Measurements from ENCODE around the gene MYH10. TPM values are rescaled to one million over a fixed set of nuclear protein-coding genes. Genes with fewer than 3 reads are reported as not detected.

The MYH10 gene
- total and polyA plus RNA-seq, 4 donors, result 9.1 to 79.1 (median 25.9) TPM

GRCh38 chr17:8608001-8608400 lies 22.5 kb downstream of the MYH10 start:
- Histone ChIP-seq H3K27ac (ENCODE audit: low read depth in 1 of 2, low read length in 2 of 2) (no peak overlapping the region), H3K9ac (ENCODE audit: low read depth in 1 of 2, low read length in 2 of 2) (no peak overlapping the region), H3K27me3 (ENCODE audit: control insufficient read depth in 4 of 4, insufficient read depth in 4 of 4, low read length in 3 of 4) (no peaks in the 10 kb centered on the region), H3K4me1 (ENCODE audit: control insufficient read depth in 4 of 4, insufficient read depth in 4 of 4, low read length in 3 of 4) (peaks cover 0 to 21% (median 14%) of the 10 kb centered on the region in 4 donors), H3K36me3 (ENCODE audit: control insufficient read depth in 4 of 4, insufficient read depth in 3 of 4, low read depth in 1 of 4, low read length in 3 of 4) (no peaks in the 10 kb centered on the region), H3K4me3 (ENCODE audit: low read depth in 1 of 3, low read length in 3 of 3) (no peak overlapping the region), H3K9me3 (ENCODE audit: control insufficient read depth in 4 of 4, low read length in 3 of 4) (no peaks in the 10 kb centered on the region)
- DNase-seq (ENCODE audit: low spot score), result no peak
- TF ChIP-seq FOXA2 (IDR thresholded peaks at IDR 0.05) (no peak), CTCF (IDR thresholded peaks at IDR 0.05; ENCODE audit: low read depth, low read length, missing input control) (no peak), TAF1 (conservative IDR thresholded peaks at IDR 0.05) (no peak), NR2F2 (IDR thresholded peaks at IDR 0.05) (peak; percentile 12), FOXA1 (IDR thresholded peaks at IDR 0.05) (no peak), RXRA (IDR thresholded peaks at IDR 0.05) (no peak), RAD21 (IDR thresholded peaks at IDR 0.05) (no peak)
- WGBS, result 79% methylated on average over 8 of the region's 8 CpGs

- Histone ChIP-seq H3K9me3 (ENCODE audit: control insufficient read depth in 4 of 4, low read length in 3 of 4) (no peaks in the 10 kb centered on the region), H3K27ac (ENCODE audit: low read depth in 1 of 2, low read length in 2 of 2) (no peak overlapping the region), H3K9ac (ENCODE audit: low read depth in 1 of 2, low read length in 2 of 2) (no peak overlapping the region), H3K27me3 (ENCODE audit: control insufficient read depth in 4 of 4, insufficient read depth in 4 of 4, low read length in 3 of 4) (no peaks in the 10 kb centered on the region), H3K36me3 (ENCODE audit: control insufficient read depth in 4 of 4, insufficient read depth in 3 of 4, low read depth in 1 of 4, low read length in 3 of 4) (no peaks in the 10 kb centered on the region), H3K4me1 (ENCODE audit: control insufficient read depth in 4 of 4, insufficient read depth in 4 of 4, low read length in 3 of 4) (peaks cover 0 to 18% (median 12%) of the 10 kb centered on the region in 4 donors), H3K4me3 (ENCODE audit: low read depth in 1 of 3, low read length in 3 of 3) (no peak overlapping the region)
- DNase-seq (ENCODE audit: low spot score), result no peak
- WGBS, result 26% methylated on average over 3 of the region's 3 CpGs
- TF ChIP-seq CTCF (IDR thresholded peaks at IDR 0.05; ENCODE audit: low read depth, low read length, missing input control), result no peak
- TF ChIP-seq NR2F2 (IDR thresholded peaks at IDR 0.05), result peak; percentile 9
- no peak for TF ChIP-seq YY1 (IDR thresholded peaks at IDR 0.05)
- peak in 1 of 2 donors; percentile 14 for TF ChIP-seq HNF4A (conservative IDR thresholded peaks at IDR 0.05)
Measured at GRCh38 chr17:8606401-8606800, 24.1 kb downstream of the MYH10 start.

DNA sequence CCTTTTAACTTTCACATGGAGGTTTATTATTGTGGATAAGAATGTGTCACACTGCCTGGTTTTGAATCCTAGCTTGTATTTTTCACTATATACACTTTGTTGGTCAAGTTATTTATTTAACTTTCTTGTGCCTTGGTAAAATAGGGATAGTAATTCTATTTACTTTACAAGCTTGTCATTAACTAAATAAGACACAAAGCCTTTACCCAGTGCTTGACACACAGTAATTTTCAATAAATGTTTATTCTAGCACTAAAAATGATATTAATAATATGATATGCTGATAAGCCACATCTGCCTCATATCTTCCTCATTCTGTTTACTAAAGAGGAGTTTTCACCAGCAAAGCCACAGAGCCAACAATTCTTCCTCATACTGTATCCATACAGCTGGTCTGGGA lies 27.8 kb downstream of the MYH10 start:
- DNase-seq (ENCODE audit: low spot score), result no peak
- no peak for TF ChIP-seq SP1 (IDR thresholded peaks at IDR 0.05)
- TF ChIP-seq REST (IDR thresholded peaks at IDR 0.05), result no peak
- TF ChIP-seq JUND (IDR thresholded peaks at IDR 0.05), result no peak
- no peak for TF ChIP-seq RXRA (IDR thresholded peaks at IDR 0.05)
- no peak for TF ChIP-seq GABPA (IDR thresholded peaks at IDR 0.05 in 1 of 2, conservative IDR thresholded peaks at IDR 0.05 in 1 of 2)
- TF ChIP-seq, protein P1, sequence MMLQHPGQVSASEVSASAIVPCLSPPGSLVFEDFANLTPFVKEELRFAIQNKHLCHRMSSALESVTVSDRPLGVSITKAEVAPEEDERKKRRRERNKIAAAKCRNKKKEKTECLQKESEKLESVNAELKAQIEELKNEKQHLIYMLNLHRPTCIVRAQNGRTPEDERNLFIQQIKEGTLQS (IDR thresholded peaks at IDR 0.05), result no peak
- TF ChIP-seq FOXA2 (IDR thresholded peaks at IDR 0.05), result no peak
- TF ChIP-seq TAF1 (conservative IDR thresholded peaks at IDR 0.05), result no peak
- TF ChIP-seq CTCF (IDR thresholded peaks at IDR 0.05; ENCODE audit: low read depth, low read length, missing input control), result no peak
- no peak for TF ChIP-seq NR2F2 (IDR thresholded peaks at IDR 0.05)
- TF ChIP-seq, protein P2, sequence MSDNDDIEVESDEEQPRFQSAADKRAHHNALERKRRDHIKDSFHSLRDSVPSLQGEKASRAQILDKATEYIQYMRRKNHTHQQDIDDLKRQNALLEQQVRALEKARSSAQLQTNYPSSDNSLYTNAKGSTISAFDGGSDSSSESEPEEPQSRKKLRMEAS (IDR thresholded peaks at IDR 0.05), result no peak
- TF ChIP-seq FOXA1 (IDR thresholded peaks at IDR 0.05), result no peak
- Histone ChIP-seq H3K9me3 (ENCODE audit: control insufficient read depth in 4 of 4, low read length in 3 of 4) (no peaks in the 10 kb centered on the region), H3K9ac (ENCODE audit: low read depth in 1 of 2, low read length in 2 of 2) (no peak overlapping the region), H3K36me3 (ENCODE audit: control insufficient read depth in 4 of 4, insufficient read depth in 3 of 4, low read depth in 1 of 4, low read length in 3 of 4) (peaks cover 0 to 2% (median 0%) of the 10 kb centered on the region in 4 donors), H3K4me1 (ENCODE audit: control insufficient read depth in 4 of 4, insufficient read depth in 4 of 4, low read length in 3 of 4) (peaks cover 0 to 9% (median 4%) of the 10 kb centered on the region in 4 donors), H3K27ac (ENCODE audit: low read depth in 1 of 2, low read length in 2 of 2) (no peak overlapping the region), H3K27me3 (ENCODE audit: control insufficient read depth in 4 of 4, insufficient read depth in 4 of 4, low read length in 3 of 4) (no peaks in the 10 kb centered on the region), H3K4me3 (ENCODE audit: low read depth in 1 of 3, low read length in 3 of 3) (no peak overlapping the region)

All from liver (tissue), 9 donors.